Vagina (tissue), 2 donors: ENCODE results near the gene BORCS6.

Experiments
- POLR2A ChIP-seq, 2 donors: fragments of 450-650 bp; IDR thresholded peaks; one replicate each; pipeline ENCODE4 v1.6.1; 2017; ENCODE audit warnings: antibody characterized with exemption in 2 of 2, mild to moderate bottlenecking in 2 of 2, moderate library complexity in 2 of 2
- TF ChIP-seq, protein P1 (sequence below), 3 experiments: fragments of 450-650 bp in 2 of 3; fragments of 200-600 bp in 1 of 3; sonication (generic) in 1 of 3; IDR thresholded peaks; one replicate each; pipeline ENCODE4 v1.5.1; 2017 to 2019; ENCODE audit warnings: antibody characterized with exemption in 3 of 3, mild to moderate bottlenecking in 2 of 3, moderate library complexity in 2 of 3

DNA sequence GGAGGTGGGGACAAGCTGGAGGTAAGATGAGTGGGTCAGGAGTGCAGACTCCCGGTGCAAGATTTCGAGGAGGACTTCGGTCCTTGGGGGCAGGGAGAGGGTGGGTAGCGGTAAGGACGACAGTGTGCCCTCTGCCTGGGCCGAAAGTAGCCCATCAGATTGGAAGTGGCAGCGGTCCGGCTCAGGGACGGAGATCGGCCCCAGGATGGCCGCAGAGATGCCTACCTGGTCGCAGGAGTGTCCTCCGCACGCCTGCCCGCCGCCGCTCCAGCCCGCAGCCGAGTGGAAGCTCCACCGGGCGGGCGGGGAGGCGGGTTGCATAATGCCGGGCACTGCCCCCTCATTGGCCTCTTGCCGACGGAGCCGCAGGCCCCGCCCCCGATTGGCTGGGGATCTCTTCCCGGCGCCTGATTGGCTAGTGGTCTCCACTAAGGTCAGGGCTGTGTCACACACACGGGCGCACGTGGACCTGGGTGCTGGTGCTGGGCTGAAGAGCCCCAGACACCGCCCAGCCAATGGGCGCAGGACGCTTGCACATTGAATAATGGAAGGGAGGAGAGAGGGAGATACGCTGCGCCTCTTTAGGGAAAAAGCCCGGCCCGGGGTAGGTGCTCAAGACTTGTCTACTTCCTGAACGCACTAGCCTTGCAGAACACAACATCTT, 37.7 kb downstream of the BORCS6 start, which contains the start of gene PER1:
- TF ChIP-seq, protein P1, sequence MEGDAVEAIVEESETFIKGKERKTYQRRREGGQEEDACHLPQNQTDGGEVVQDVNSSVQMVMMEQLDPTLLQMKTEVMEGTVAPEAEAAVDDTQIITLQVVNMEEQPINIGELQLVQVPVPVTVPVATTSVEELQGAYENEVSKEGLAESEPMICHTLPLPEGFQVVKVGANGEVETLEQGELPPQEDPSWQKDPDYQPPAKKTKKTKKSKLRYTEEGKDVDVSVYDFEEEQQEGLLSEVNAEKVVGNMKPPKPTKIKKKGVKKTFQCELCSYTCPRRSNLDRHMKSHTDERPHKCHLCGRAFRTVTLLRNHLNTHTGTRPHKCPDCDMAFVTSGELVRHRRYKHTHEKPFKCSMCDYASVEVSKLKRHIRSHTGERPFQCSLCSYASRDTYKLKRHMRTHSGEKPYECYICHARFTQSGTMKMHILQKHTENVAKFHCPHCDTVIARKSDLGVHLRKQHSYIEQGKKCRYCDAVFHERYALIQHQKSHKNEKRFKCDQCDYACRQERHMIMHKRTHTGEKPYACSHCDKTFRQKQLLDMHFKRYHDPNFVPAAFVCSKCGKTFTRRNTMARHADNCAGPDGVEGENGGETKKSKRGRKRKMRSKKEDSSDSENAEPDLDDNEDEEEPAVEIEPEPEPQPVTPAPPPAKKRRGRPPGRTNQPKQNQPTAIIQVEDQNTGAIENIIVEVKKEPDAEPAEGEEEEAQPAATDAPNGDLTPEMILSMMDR (IDR thresholded peaks at IDR 0.05) = no peak
- peak; percentile 39 to 98 for TF ChIP-seq POLR2A (IDR thresholded peaks at IDR 0.05)
